Effector CD4-positive, alpha-beta T cell (primary cell): ENCODE measurements around the gene EXD3.
"Not testable (repeated sequence)": the region's sequence is repeated elsewhere in the genome, so short reads cannot be mapped to it uniquely, and the experiment has no call there.

Experiments used
- DNase-seq: peaks from one replicate; pipeline ENCODE4 v3.0.0-alpha.2; 2020

EXD3 gene

DNA sequence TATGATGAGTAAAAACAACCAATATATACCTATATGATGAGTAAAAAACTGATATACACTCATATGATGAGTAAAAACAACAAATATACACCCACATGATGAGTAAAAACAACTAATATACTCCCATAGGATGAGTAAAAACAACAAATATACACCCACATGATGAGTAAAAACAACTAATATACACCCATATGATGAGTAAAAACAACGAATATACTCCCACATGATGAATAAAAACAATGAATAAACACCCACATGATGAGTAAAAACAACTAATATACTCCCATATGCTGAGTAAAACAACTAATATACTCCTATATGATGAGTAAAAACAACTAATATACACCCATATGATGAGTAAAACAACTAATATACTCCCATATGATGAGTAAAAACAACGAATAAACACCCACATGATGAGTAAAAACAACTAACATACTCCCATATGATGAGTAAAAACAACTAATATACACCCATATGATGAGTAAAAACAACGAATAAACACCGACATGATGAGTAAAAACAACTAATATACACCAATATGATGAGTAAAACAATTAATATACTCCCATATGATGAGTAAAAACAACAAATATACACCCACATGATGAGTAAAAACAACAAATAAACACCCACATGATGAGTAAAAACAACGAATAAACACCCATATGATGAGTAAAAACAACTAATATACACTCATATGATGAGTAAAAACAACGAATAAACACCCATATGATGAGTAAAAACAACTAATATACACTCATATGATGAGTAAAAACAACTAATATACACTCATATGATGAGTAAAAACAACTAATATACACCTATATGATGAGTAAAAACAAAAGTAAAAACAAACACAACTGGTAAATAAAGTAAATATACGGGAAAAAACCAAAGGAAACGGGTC is 95.1 kb downstream of the EXD3 start:
- DNase-seq: not testable (repeated sequence)

- DNase-seq: no peak
Measured at GRCh38 chr9:137326445-137327065, 96.4 kb downstream of the EXD3 start.

- no peak for DNase-seq
Measured at GRCh38 chr9:137325799-137326198, 97.2 kb downstream of the EXD3 start.

DNA sequence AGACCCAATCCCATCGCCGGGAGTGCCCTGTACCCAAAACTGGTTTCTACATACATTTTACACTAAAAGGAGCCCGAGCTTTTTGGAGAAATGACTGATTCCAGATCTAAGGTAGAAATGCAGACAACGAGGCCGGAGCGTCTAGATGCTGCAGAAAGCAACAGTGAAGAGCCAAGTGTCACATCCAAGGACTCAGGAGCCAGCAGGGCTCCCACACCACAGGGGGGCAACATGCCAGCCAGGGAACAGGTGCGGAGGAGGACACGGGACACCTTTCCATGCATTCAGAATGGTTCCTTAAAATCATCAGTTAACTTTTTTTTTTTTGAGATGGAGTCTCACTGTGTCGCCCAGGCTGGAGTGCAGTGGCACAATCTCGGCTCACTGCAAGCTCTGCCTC is 97.8 kb downstream of the EXD3 start:
- no peak for DNase-seq

- DNase-seq: no peak
Measured at GRCh38 chr9:137323531-137324331, 99.2 kb downstream of the EXD3 start.

DNA sequence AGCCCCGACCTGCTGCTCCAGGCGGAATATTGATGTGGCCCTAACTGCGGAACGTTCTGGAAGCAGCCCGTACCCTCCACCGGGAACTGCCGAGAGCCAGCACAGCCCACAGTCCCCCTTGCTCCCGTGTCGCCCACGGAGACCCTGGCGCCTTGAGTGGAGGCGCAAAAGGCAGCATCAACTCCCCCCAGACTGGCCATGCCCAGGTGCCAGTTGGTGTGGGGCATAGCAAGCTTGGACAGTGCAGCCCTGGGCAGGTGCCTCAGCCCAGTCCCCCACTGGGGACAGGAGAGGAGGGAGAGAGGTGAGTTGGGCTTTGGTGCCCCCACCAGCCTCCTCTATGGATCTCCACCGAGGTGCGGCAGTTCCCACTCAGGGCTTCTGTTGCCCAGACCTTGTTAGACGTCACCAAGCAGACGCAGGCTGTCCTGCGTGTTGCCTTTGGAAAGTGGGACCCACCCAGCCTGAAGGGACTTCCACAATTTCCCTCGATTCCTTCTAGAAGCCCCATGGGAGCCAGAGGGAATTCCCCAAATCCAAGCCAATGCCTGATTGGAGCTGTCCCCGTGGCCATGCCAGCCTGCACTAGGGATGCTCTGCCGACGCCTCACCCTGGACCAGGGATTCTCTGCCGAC is 101.1 kb downstream of the EXD3 start:
- no peak for DNase-seq

- no peak for DNase-seq
Measured at GRCh38 chr9:137320555-137321384, 102.2 kb downstream of the EXD3 start.

GRCh38 chr9:137319739-137320551 is 103.0 kb downstream of the EXD3 start:
- no peak for DNase-seq

DNA sequence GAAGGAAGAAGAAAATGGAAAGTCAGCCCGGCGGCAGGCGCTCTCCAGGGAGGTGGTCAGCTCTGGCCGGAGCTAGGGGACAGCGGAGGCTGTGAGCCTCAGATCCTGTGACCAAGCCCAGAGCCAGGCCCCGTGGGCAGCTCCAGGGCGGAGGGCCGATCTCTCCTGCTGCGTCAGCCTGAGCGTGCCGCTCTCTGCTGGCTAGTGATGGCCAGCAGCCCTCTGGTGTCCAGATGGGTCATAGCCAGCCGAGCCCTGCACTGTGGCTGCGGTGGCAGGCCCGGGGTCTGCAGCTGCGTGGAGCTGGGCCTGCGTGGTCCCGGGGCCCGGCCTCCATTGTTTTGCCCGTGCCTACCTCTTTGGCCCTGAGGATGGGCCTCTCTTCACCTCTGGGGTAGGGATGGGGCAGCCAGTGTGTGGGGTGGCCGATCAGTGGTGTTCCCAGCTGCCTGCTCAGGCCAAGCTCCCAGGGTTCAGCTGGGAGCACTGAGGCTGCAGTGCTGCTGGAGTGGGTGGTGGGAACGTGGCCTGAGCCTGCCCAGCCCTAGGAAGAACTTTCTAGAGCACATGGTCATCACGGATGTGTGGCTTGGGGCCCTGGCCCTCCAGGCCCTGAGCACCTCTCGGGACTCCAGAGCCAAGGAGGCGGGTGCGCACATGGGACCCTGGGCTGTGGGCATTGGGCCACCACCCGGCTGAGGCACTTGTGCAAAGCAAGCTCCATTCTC is 103.8 kb downstream of the EXD3 start:
- no peak for DNase-seq

GRCh38 chr9:137318602-137319001 is 104.4 kb downstream of the EXD3 start:
- DNase-seq: no peak

GRCh38 chr9:137317718-137318511 is 105.0 kb downstream of the EXD3 start:
- no peak for DNase-seq

DNA sequence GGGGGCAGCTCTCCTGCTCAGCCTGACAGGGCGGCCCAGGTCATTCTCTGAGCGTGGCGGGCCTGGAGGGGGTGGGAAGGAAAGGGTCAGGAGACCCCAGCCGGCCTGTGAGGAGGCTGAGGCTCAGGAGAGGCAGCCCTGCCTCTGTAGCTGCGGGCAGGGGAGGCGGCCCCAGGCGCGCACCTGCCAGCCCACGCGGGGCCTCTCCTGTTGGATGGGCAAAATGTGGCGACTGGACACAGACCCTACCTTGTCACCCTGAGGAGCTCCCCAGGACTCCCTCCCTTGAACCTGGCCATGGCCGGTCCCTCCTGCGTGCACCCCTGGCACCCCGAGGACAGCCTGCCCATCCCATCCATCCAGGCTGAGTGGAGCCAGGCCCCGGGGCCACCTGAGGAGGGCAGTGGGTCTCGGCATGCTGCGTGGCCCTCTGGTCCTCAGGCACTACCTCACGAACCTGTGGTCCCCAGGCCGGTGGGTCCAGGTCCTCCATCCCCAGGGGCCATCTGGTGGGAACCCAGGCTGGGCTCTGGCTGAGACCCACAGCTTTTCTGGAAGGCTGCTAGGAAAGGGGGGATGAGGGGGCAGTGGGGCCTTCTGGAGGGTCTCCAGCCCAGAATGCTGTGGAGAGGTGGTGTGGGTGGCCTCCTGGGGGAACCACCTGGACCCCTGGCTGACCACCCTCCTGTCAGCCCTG is 105.8 kb downstream of the EXD3 start:
- no peak for DNase-seq

DNA sequence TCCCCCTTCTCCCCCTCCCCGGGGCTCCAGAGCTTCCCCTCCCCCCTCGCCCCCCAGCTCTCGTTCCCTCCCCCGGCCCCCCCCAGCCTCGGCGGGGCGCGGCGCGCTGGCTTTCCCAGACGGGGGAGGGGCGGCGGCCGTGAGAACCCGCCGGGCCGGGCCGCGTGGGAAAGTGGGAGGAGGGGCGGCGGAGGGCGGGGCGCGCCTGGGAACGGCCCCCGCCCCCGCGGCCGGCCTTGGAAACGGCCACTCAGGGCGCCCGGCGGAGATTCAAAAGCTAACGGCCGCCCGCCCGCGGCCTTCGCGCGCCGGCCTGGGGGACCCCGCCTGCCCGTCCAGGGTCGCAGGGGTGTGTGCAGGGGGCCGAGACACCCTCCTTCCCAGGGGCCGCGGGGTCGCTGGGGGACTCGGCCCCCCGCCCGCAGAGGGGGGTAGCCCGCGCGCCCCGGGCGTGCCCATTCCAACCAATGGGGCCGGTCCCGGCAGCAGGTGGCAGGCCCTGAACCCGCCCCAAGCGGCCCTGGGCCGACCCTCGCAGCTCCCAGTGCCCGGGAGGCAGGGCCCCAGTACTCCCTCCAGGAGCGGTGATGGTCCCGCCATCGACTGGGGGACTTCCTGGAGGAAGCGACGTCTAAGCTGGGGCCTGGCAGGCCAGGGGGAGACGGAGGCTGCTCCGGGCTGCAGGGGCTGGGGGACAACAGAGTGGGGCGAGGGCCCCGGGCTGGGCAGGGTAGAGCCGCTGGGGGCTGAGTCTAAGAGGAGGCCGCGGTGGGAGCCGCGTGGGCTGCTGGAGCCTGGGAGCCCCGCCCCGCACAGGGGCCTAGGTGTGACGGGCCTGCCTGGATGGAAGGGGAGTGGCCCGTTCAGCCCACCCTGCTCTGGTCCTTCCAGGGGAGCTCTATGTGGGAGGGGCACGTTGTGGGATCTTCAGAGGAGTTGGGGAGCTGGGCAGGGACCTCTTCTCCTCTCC is 106.7 kb downstream of the EXD3 start:
- no peak for DNase-seq

DNA sequence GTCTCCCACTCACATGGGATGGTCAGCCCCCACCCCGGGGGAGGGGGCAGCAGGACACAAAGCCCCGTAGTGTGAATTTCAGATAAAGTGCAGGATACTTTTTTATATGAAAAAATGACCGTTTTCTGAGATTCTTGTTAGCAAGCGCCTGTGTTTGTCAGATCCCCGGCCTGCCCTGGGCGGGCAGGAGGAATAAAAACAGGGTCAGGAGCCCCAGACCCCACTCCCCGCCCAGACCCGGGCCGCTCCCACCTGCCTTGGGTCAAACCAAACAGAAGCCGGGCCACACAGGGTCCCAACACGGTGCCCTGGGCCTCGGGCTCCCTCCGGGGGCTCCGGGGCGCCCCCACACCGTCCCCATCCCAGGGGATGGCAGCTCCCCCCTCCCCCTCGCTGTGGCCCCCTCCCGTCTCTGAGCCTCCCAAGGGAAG is 107.4 kb downstream of the EXD3 start:
- no peak for DNase-seq

DNA sequence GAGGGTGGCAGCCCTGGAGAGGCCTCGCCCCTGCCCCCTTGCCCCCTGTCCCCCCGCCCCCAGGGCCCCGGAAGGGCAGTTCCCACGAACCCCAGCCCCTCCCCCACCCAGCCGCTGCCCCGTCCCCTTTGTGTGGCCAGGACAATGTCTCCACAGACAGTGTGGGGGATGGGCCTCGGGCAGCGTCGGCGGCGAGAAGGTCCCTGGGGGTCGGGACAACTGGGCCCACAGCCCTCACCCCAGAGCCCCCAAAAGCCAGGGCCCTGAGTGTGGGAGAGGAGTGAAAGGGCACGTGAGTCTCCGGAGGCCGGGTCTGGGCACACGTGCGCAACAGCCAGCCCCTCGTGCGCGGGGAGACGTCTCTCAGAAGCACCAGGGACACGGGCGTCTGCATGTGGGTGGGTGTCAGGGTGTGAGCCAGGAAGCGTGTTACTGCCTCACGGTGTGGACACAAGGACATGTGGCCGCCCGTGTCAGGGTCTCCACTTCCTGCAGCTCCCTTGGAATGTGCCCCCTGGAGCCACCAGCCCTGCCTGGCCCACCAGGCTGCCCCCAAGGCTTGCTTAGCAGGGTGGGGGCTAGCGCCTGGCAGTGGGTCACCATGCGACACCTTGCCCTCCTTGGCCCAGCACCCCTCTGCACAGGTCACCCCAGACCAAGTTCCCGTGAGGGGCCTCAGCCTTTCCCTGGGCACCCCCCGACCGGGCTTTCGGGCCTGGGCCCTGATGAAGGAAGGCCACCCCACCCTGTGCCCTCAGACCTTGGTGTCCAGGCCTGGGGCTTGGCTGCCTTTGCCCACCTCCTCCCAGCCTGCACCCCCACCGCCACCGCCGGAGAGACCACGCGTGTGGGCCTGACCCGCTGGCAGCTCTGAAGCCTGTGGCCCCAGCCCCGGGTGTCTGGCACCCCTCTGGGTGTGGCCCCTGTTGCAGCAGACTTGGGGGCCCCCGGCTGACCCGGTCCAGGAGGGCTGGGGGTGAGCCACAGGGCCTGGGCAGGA is 108.1 kb downstream of the EXD3 start:
- no peak for DNase-seq

- DNase-seq: no peak
Measured at GRCh38 chr9:137313956-137314560, 108.9 kb downstream of the EXD3 start.
